T-helper 1 cell treated with Interleukin-12 subunit alpha and Interleukin-12 subunit beta and Interleukin-4 antibody, amounts not matched to agents 30 μg/mL and 1 μg/mL, for 36 hours (primary cell): Measurements from ENCODE around the gene TRIM2.
A peak's percentile ranks its signal among the peaks of the same experiment; 100 is the strongest.

ENCODE experiments used
- H3K27ac Mint-ChIP-seq: one replicate; pipeline ENCODE4 v1.8.0; 2021; ENCODE audit warnings: mild to moderate bottlenecking, mixed read lengths
- H3K27me3 Mint-ChIP-seq: one replicate; pipeline ENCODE4 v1.8.0; 2021; ENCODE audit warnings: low read depth, mixed read lengths
- H3K36me3 Mint-ChIP-seq: one replicate; pipeline ENCODE4 v1.8.0; 2021; ENCODE audit warnings: low read depth, mixed read lengths
- H3K4me1 Mint-ChIP-seq: one replicate; pipeline ENCODE4 v1.8.0; 2021; ENCODE audit warnings: low read depth, mixed read lengths
- H3K4me3 Mint-ChIP-seq: one replicate; pipeline ENCODE4 v1.8.0; 2021; ENCODE audit warnings: mild to moderate bottlenecking, moderate library complexity, mixed read lengths
- H3K9me3 Mint-ChIP-seq: one replicate; pipeline ENCODE4 v1.8.0; 2021; ENCODE audit warnings: mixed read lengths

Gene TRIM2

DNA sequence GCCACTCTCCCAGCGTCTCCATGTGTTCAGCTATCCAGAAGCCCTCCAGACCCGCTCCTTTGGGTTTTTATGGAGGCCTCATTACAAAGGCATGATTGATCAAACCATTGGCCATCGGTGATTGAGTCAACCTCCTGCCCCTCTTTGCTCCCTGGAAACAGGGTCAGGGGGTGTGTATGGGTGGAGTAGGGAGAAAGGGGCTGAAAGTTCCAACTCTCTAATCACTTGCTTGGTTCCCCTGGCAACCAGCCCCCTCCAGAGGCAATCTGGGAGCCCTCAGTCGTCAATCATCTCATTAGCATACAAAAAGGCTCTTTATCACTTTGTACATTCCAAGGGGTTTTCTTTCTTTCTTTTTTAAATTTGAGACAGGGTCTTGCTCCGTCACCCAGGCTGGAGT, 2.3 kb downstream of the TRIM2 start:
- Mint-ChIP-seq H3K4me3 (no peak overlapping the region), H3K27me3 (no peaks in the 10 kb centered on the region), H3K27ac (no peak overlapping the region), H3K9me3 (no peaks in the 10 kb centered on the region), H3K36me3 (peaks cover 2% of the 10 kb centered on the region), H3K4me1 (peaks cover 16% of the 10 kb centered on the region)

- Mint-ChIP-seq H3K36me3 (peaks cover 2% of the 10 kb centered on the region), H3K4me3 (no peak overlapping the region)
These were observed 2.8 kb downstream of the TRIM2 start for GRCh38 chr4:153207027-153207426.

GRCh38 chr4:153207567-153207966, 3.3 kb downstream of the TRIM2 start:
- peaks cover 18% of the 10 kb centered on the region for H3K4me1 Mint-ChIP-seq
- no peaks in the 10 kb centered on the region for H3K9me3 Mint-ChIP-seq
- H3K36me3 Mint-ChIP-seq, result peaks cover 2% of the 10 kb centered on the region
- H3K27ac Mint-ChIP-seq, result no peak overlapping the region
- no peak overlapping the region for H3K4me3 Mint-ChIP-seq
- no peaks in the 10 kb centered on the region for H3K27me3 Mint-ChIP-seq

More at GRCh38 chr4:153207027-153207426, 2.8 kb downstream of the TRIM2 start:
- no peak overlapping the region for H3K27ac Mint-ChIP-seq
- peaks cover 16% of the 10 kb centered on the region for H3K4me1 Mint-ChIP-seq
- H3K27me3 Mint-ChIP-seq, result no peaks in the 10 kb centered on the region
- no peaks in the 10 kb centered on the region for H3K9me3 Mint-ChIP-seq

GRCh38 chr4:153209410-153209809, 5.2 kb downstream of the TRIM2 start:
- Mint-ChIP-seq H3K36me3 (no peaks in the 10 kb centered on the region), H3K4me1 (peaks cover 15% of the 10 kb centered on the region), H3K4me3 (no peak overlapping the region), H3K9me3 (no peaks in the 10 kb centered on the region), H3K27ac (no peak overlapping the region), H3K27me3 (no peaks in the 10 kb centered on the region)

GRCh38 chr4:153210727-153211126, 6.5 kb downstream of the TRIM2 start:
- no peaks in the 10 kb centered on the region for H3K9me3 Mint-ChIP-seq
- no peak overlapping the region for H3K4me3 Mint-ChIP-seq
- H3K27ac Mint-ChIP-seq, result no peak overlapping the region
- no peaks in the 10 kb centered on the region for H3K36me3 Mint-ChIP-seq
- H3K27me3 Mint-ChIP-seq, result peaks cover 6% of the 10 kb centered on the region
- H3K4me1 Mint-ChIP-seq, result peaks cover 6% of the 10 kb centered on the region

- no peak overlapping the region for H3K27ac Mint-ChIP-seq
- H3K27me3 Mint-ChIP-seq, result peaks cover 9% of the 10 kb centered on the region
- no peak overlapping the region for H3K4me3 Mint-ChIP-seq
- no peaks in the 10 kb centered on the region for H3K36me3 Mint-ChIP-seq
- H3K4me1 Mint-ChIP-seq, result peaks cover 2% of the 10 kb centered on the region
- no peaks in the 10 kb centered on the region for H3K9me3 Mint-ChIP-seq
These were observed 7.9 kb downstream of the TRIM2 start for GRCh38 chr4:153211986-153212728.

GRCh38 chr4:153212736-153213135, 8.5 kb downstream of the TRIM2 start:
- peaks cover 2% of the 10 kb centered on the region for H3K4me1 Mint-ChIP-seq
- no peaks in the 10 kb centered on the region for H3K36me3 Mint-ChIP-seq
- peaks cover 14% of the 10 kb centered on the region for H3K27me3 Mint-ChIP-seq
- no peak overlapping the region for H3K4me3 Mint-ChIP-seq
- H3K27ac Mint-ChIP-seq, result no peak overlapping the region
- H3K9me3 Mint-ChIP-seq, result no peaks in the 10 kb centered on the region

GRCh38 chr4:153215921-153216320, 11.7 kb downstream of the TRIM2 start:
- peaks cover 2% of the 10 kb centered on the region for H3K4me1 Mint-ChIP-seq
- H3K27me3 Mint-ChIP-seq, result peaks cover 29% of the 10 kb centered on the region
- H3K27ac Mint-ChIP-seq, result no peak overlapping the region
- H3K4me3 Mint-ChIP-seq, result no peak overlapping the region
- H3K36me3 Mint-ChIP-seq, result no peaks in the 10 kb centered on the region
- no peaks in the 10 kb centered on the region for H3K9me3 Mint-ChIP-seq

DNA sequence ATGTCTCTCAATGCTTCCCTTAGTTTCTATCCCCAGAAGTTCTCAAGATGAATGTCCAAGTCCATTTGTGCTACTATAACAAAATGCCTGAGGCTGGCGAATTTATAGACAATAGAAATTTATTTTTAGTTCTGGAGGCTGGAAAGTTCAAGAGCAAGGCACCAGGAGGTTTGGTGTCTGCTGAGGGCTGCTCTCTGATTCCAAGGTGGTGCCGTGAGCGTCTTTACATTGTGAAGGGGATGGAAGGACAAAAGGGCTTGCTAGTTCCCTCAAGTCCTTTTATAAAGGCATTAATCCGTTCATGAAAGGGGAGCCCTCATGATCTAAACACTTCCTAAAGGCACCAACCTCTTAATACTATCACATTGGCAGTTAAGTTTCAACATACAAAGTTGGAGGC, 12.3 kb downstream of the TRIM2 start:
- H3K36me3 Mint-ChIP-seq, result no peaks in the 10 kb centered on the region
- no peak overlapping the region for H3K27ac Mint-ChIP-seq
- no peak overlapping the region for H3K4me3 Mint-ChIP-seq
- peaks cover 35% of the 10 kb centered on the region for H3K27me3 Mint-ChIP-seq
- H3K4me1 Mint-ChIP-seq, result peaks cover 2% of the 10 kb centered on the region
- H3K9me3 Mint-ChIP-seq, result no peaks in the 10 kb centered on the region

GRCh38 chr4:153217440-153217839, 13.2 kb downstream of the TRIM2 start:
- peaks cover 5% of the 10 kb centered on the region for H3K4me1 Mint-ChIP-seq

GRCh38 chr4:153218961-153219360, 14.7 kb downstream of the TRIM2 start:
- peaks cover 52% of the 10 kb centered on the region for H3K27me3 Mint-ChIP-seq
- H3K9me3 Mint-ChIP-seq, result no peaks in the 10 kb centered on the region
- H3K36me3 Mint-ChIP-seq, result no peaks in the 10 kb centered on the region
- peaks cover 10% of the 10 kb centered on the region for H3K4me1 Mint-ChIP-seq
- H3K4me3 Mint-ChIP-seq, result no peak overlapping the region
- H3K27ac Mint-ChIP-seq, result no peak overlapping the region

More at GRCh38 chr4:153217440-153217839, 13.2 kb downstream of the TRIM2 start:
- Mint-ChIP-seq H3K27me3 (peaks cover 41% of the 10 kb centered on the region), H3K36me3 (no peaks in the 10 kb centered on the region), H3K9me3 (no peaks in the 10 kb centered on the region), H3K4me3 (no peak overlapping the region), H3K27ac (no peak overlapping the region)

DNA sequence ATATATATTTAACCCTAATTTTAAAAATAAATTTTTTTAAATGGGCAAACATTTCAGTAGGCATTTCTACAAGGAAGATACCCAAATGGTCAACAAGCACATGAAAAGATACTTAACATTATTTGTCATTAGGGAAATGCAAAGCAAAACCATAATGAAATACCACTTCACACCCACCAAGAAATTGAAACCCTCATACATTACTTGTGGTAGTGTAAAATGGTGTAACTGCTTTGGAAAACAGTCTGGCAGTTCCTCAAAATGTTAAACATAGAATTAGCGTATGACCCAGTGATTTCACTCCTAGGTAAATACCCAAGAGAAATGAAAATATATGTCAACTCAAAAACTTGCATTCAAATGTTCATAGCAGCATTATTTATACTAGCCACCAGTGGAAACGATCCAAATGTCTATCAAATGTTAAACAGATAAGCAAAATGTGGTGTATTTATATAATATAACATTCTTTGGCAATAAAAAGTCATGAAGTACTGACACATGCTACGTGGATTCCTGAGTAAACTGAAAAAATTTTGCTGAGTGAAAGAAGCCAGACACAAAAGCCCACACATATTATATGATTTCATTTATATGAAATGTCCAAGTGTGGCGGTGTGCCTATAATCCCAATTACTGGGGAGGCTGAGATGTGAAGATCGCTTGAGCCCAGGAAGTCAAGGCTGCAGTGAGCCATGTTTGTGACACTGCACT, 16.6 kb downstream of the TRIM2 start:
- no peak overlapping the region for H3K4me3 Mint-ChIP-seq
- H3K9me3 Mint-ChIP-seq, result no peaks in the 10 kb centered on the region
- H3K27me3 Mint-ChIP-seq, result peaks cover 60% of the 10 kb centered on the region
- H3K27ac Mint-ChIP-seq, result no peak overlapping the region
- peaks cover 20% of the 10 kb centered on the region for H3K4me1 Mint-ChIP-seq
- peaks cover 3% of the 10 kb centered on the region for H3K36me3 Mint-ChIP-seq

DNA sequence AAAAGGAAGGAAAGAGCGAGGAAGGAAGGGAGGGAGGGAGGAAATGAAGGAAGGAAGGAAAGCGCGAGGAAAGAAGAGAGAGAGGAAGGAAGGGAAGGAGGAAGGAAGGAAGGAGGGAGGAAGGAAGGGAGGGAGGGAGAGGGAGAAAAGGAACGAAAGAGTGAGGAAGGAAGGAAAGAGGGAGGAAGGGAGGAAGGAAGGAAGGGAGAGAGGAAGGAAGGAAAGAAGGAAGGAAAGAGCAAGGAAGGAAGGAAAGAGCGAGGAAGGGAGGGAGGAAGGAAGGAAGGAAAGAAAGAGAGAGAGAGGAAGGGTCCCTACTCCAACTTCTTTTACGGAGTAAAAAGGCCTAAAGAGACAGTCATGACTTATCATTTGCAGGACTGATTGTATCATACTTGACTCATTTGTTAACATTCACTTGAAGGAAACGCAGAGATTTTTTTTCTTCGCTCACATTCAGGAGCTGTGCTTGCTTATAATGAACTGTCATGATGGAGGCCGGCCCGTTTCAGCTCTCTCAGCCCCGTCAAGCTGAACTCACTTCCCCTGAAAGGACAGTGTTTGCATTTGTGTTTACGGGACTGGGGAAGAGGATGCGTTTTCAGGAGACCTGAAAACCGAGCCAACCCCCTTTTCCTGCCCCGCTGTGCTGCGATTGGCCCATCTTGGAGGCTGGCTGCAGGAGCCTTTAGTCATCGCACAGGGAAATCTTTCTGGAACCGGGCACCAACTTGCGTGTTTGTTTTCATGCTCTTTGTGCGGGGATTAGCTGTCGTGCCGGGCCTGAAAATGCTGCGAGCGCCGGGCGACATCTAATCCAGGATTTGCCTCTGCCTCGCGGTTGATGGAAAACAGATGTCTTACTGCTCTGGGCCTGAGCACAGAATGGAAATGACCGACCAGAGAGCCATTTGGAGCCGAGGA, 17.8 kb downstream of the TRIM2 start:
- Mint-ChIP-seq H3K27me3 (peaks cover 68% of the 10 kb centered on the region), H3K4me1 (peaks cover 20% of the 10 kb centered on the region), H3K27ac (peak overlapping the region; percentile 13), H3K4me3 (peak overlapping the region; percentile 76), H3K9me3 (no peaks in the 10 kb centered on the region), H3K36me3 (peaks cover 3% of the 10 kb centered on the region)

- Mint-ChIP-seq H3K4me3 (peak overlapping the region; percentile 76), H3K36me3 (peaks cover 3% of the 10 kb centered on the region), H3K27ac (no peak overlapping the region), H3K27me3 (peaks cover 64% of the 10 kb centered on the region), H3K4me1 (peaks cover 20% of the 10 kb centered on the region), H3K9me3 (no peaks in the 10 kb centered on the region)
These were observed 18.6 kb downstream of the TRIM2 start for GRCh38 chr4:153222707-153223426.
